Colonic mucosa (tissue), 4 donors: ENCODE results near the gene PIM3. TPM values are rescaled to one million over a fixed set of nuclear protein-coding genes. Genes with fewer than 3 reads are reported as not detected.
A peak's percentile ranks its signal among the peaks of the same experiment; 100 is the strongest.

Experiments
- DNase-seq: peaks from one replicate; pipeline ENCODE4 v3.0.0-alpha.2; 2020
- H3K27ac ChIP-seq: fragments of 200-600 bp; one replicate; pipeline ENCODE4 v1.8.0; 2021
- H3K27me3 ChIP-seq: fragments of 200-600 bp; one replicate; pipeline ENCODE4 v1.8.0; 2021
- H3K36me3 ChIP-seq: fragments of 200-600 bp; one replicate; pipeline ENCODE4 v1.8.0; 2021
- H3K4me1 ChIP-seq: fragments of 200-600 bp; one replicate; pipeline ENCODE4 v1.8.0; 2021; ENCODE audit warnings: mild to moderate bottlenecking
- H3K4me3 ChIP-seq: fragments of 200-600 bp; one replicate; pipeline ENCODE4 v1.8.0; 2021
- H3K9ac ChIP-seq, 2 donors: one replicate each; pipeline ENCODE4 v1.7.0; 2013; ENCODE audit warnings: control low read depth in 2 of 2, low read depth in 2 of 2, low read length in 2 of 2
- H3K9me3 ChIP-seq: fragments of 200-600 bp; one replicate; pipeline ENCODE4 v1.8.0; 2021
- intact Hi-C: fragments of 100-400 bp; cut with DNase I; formaldehyde crosslinking; loops from one replicate; pipeline ENCODE4 v1.14.1; 2022
- total RNA-seq, 2 donors: library from RNA; stranded (reverse); fragmentation: NEBNext Ultra II Directional in 1 of 2; extraction: Animal tissue kit (Norgen Biotek cat#: 25700) in 1 of 2; gene quantifications; one replicate each; pipeline ENCODE4 v1.2.1, GENCODE V29; 2021
- TF ChIP-seq, protein P1 (sequence below): fragments of 200-600 bp; IDR thresholded peaks from one replicate; pipeline ENCODE4 v1.8.0; 2022; ENCODE audit warnings: antibody characterized with exemption, mild to moderate bottlenecking
- donor health status: healthy.
- donor health status: DM: no; HTN: no; CAD: no.
- donor health status: DM: no; HTN: no; CAD: no.

The PIM3 gene
- total RNA-seq, 2 donors from 2014 or later: 65.6 to 74.4 TPM

- TF ChIP-seq, protein P1, sequence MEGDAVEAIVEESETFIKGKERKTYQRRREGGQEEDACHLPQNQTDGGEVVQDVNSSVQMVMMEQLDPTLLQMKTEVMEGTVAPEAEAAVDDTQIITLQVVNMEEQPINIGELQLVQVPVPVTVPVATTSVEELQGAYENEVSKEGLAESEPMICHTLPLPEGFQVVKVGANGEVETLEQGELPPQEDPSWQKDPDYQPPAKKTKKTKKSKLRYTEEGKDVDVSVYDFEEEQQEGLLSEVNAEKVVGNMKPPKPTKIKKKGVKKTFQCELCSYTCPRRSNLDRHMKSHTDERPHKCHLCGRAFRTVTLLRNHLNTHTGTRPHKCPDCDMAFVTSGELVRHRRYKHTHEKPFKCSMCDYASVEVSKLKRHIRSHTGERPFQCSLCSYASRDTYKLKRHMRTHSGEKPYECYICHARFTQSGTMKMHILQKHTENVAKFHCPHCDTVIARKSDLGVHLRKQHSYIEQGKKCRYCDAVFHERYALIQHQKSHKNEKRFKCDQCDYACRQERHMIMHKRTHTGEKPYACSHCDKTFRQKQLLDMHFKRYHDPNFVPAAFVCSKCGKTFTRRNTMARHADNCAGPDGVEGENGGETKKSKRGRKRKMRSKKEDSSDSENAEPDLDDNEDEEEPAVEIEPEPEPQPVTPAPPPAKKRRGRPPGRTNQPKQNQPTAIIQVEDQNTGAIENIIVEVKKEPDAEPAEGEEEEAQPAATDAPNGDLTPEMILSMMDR: no peak
- Histone ChIP-seq H3K4me3 (no peak overlapping the region), H3K9ac (peak overlapping the region; percentile 29 to 88), H3K27ac (no peak overlapping the region), H3K4me1 (peaks cover 24% of the 10 kb centered on the region), H3K27me3 (no peaks in the 10 kb centered on the region), H3K9me3 (no peaks in the 10 kb centered on the region), H3K36me3 (no peaks in the 10 kb centered on the region)
- DNase-seq: no peak
- intact Hi-C loops: no loop called here
These were observed 6.8 kb upstream of the PIM3 start for GRCh38 chr22:49953680-49954344.

GRCh38 chr22:49954354-49954753 lies 6.2 kb upstream of the PIM3 start:
- no peaks in the 10 kb centered on the region for H3K9me3 ChIP-seq
- H3K4me1 ChIP-seq: peaks cover 26% of the 10 kb centered on the region
- no peak overlapping the region for H3K27ac ChIP-seq
- H3K9ac ChIP-seq: no peak overlapping the region
- no peak for DNase-seq
- intact Hi-C loops: no loop called here
- no peaks in the 10 kb centered on the region for H3K27me3 ChIP-seq
- H3K4me3 ChIP-seq: no peak overlapping the region
- TF ChIP-seq, protein P1: no peak
- H3K36me3 ChIP-seq: no peaks in the 10 kb centered on the region

GRCh38 chr22:49954991-49955580 lies 5.5 kb upstream of the PIM3 start:
- peaks cover 26% of the 10 kb centered on the region for H3K4me1 ChIP-seq
- H3K9ac ChIP-seq: no peak overlapping the region
- intact Hi-C loops: no loop called here
- no peak overlapping the region for H3K4me3 ChIP-seq
- TF ChIP-seq, protein P1: no peak
- no peaks in the 10 kb centered on the region for H3K36me3 ChIP-seq
- H3K9me3 ChIP-seq: no peaks in the 10 kb centered on the region
- H3K27me3 ChIP-seq: no peaks in the 10 kb centered on the region
- DNase-seq: no peak
- no peak overlapping the region for H3K27ac ChIP-seq

DNA sequence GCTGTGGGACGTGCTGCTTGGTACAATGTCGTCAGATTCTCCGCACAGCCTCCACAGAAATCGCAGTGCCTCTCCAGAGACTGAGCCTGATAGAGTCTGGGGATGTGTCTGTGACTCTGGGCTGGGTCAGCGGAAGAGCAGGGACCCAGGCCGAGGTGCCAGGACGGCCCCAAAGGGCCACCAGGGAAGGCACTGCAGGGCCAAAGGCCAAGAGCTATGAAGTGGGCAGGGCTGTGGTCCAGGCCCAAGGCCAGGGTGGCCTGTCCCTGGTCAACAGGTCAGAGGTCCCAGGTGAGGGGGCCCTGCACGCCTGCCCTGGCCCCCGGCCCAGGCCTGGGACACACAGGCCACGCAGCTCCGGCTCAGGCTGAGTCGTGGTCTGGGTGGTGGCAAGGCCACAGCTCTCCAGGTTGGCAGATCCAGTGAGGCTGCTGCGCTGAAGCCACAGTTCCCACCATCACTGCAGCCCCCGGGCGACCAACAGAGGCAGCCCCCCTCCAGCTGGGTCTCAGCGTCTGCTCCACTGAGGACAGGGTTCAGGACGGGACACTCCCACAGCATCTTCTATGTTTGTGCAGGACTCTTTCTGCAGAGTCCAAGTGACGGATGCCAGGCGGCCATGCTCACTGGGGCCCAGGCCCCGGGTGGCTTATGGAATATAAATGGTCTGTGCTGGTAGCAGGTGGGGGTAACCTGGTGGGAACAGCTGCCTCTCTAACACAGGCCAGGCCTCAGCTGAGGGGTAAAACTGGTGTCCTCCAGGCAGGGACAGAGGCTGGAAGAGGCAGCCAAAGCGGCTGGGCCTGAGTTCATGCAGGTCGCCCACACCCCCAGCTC lies 4.8 kb upstream of the PIM3 start:
- intact Hi-C loops: no loop called here
- no peak overlapping the region for H3K27ac ChIP-seq

GRCh38 chr22:49956418-49956770 lies 4.2 kb upstream of the PIM3 start:
- Histone ChIP-seq H3K4me1 (peaks cover 22% of the 10 kb centered on the region), H3K4me3 (no peak overlapping the region), H3K27me3 (no peaks in the 10 kb centered on the region), H3K9ac (no peak overlapping the region), H3K27ac (no peak overlapping the region), H3K9me3 (no peaks in the 10 kb centered on the region), H3K36me3 (no peaks in the 10 kb centered on the region)
- intact Hi-C loops: no loop called here
- no peak for DNase-seq
- TF ChIP-seq, protein P1: no peak

More for the DNA sequence above, 4.8 kb upstream of the PIM3 start:
- H3K27me3 ChIP-seq: no peaks in the 10 kb centered on the region
- no peaks in the 10 kb centered on the region for H3K9me3 ChIP-seq
- no peak overlapping the region for H3K4me3 ChIP-seq
- DNase-seq: no peak
- TF ChIP-seq, protein P1: no peak
- H3K9ac ChIP-seq: no peak overlapping the region
- H3K4me1 ChIP-seq: peaks cover 22% of the 10 kb centered on the region
- no peaks in the 10 kb centered on the region for H3K36me3 ChIP-seq
